ENCODE measurements around the gene TCF7L1.

TCF7L1 gene

DNA sequence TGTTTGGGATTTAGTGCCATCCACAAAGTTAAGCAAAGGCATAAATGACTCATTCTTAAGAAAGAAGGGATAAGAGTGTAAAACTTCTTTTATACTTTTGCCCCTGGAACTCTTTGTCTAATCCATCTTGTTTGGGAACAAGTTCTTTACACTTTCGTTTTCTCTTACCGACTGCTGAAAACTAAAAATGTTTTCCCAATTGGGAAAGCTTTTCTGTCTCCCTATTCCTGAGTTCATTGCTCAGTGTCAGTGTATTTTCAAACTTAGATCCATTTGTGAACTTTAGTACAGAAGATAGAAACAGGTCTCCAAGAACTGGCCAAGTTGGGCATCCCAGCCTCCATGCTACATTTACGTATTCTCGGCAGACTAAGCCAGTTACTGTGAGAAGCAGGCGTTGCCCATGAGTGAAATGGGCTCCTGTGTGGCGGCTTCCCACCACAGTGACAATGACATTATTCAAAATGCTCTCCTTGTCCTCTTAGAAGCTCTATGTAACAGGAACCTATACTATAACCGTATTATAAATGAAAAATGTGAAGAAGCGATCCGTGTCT lies 142.9 kb downstream of the TCF7L1 start:
- TF ChIP-seq, protein P1, sequence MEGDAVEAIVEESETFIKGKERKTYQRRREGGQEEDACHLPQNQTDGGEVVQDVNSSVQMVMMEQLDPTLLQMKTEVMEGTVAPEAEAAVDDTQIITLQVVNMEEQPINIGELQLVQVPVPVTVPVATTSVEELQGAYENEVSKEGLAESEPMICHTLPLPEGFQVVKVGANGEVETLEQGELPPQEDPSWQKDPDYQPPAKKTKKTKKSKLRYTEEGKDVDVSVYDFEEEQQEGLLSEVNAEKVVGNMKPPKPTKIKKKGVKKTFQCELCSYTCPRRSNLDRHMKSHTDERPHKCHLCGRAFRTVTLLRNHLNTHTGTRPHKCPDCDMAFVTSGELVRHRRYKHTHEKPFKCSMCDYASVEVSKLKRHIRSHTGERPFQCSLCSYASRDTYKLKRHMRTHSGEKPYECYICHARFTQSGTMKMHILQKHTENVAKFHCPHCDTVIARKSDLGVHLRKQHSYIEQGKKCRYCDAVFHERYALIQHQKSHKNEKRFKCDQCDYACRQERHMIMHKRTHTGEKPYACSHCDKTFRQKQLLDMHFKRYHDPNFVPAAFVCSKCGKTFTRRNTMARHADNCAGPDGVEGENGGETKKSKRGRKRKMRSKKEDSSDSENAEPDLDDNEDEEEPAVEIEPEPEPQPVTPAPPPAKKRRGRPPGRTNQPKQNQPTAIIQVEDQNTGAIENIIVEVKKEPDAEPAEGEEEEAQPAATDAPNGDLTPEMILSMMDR (IDR thresholded peaks at IDR 0.05) = no peak
- DNase-seq = no peak
- Histone ChIP-seq H3K36me3 (no peaks in the 10 kb centered on the region), H3K4me1 (peaks cover 0 to 37% (median 31%) of the 10 kb centered on the region in 4 donors), H3K27me3 (no peaks in the 10 kb centered on the region), H3K9me3 (no peaks in the 10 kb centered on the region), H3K4me3 (peak overlapping the region; percentile 32 to 39), H3K27ac (peak overlapping the region; percentile 68 to 80)
- intact Hi-C loops (cut with DNase I; ENCODE audit: low total_unique reads) = no loop called here

DNA sequence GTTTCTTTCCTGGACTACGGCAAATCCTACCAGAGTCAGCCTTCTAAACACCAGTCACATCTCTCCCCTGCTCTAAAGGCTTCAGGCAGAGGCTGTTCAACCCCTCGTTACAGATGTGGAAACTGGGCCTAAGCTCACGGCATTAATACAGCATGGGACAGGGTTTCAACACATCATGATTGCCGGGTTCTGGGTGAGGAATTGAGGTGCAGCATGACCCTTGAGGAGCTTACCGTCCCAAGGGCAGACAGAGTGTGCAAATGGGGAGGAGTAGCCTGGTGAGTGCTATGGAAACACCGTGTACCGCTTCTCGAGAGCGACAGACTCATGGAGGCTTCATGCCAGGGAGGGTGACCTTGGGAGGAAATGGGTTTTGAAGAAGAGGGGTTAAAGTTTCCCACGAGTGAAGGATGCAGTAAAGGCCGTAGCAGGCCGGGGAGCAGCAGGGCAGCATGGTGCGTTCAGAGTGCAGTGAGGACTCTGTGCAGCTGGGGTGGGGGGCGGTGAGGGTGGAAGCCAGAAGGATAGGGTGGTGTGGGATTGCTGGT lies 143.5 kb downstream of the TCF7L1 start:
- DNase-seq = no peak
- Histone ChIP-seq H3K27me3 (no peaks in the 10 kb centered on the region), H3K9me3 (no peaks in the 10 kb centered on the region), H3K4me1 (peaks cover 0 to 37% (median 31%) of the 10 kb centered on the region in 4 donors), H3K4me3 (peak overlapping the region; percentile 32 to 39), H3K27ac (peak overlapping the region; percentile 68 to 80), H3K36me3 (no peaks in the 10 kb centered on the region)
- TF ChIP-seq, protein P1 (IDR thresholded peaks at IDR 0.05) = no peak
- intact Hi-C loops (cut with DNase I; ENCODE audit: low total_unique reads) = no loop called here

DNA sequence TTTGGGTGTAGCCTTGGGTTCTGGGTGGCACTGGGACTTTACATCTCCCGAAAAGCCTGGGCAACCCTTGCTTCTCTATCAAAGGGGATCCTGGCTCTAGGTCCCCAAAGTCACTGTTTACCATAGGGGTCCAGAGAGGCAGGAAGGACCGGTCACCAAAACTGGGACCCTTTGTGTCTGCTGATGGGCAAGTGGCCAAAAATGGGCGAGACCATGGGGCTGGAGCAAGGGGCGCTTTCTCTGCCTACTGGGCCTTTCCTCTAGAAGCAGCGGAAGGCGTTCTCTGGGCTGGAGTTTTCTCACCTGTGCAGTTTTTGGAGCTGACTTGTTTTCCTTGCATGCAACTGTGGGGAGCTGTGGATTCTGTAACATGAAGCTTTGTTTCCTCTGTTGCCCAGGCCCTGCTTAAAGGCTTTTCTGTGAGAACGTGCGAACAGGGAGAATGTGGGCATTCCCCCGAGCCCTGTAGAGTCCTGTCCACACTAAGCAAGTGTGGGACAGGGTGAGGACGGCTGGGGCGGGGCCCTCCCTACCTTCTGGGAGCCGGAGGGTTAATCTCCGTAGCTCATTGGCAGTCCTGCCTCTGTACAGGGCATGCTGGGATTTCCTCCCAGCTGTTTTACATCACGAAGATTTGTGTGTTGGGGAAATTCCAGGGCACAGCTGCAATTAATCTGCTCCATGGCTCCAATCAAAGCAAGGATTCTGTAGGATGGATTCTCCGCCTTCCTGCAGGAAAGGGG lies 144.4 kb downstream of the TCF7L1 start:
- Histone ChIP-seq H3K9me3 (no peaks in the 10 kb centered on the region), H3K4me1 (peaks cover 0 to 37% (median 31%) of the 10 kb centered on the region in 4 donors), H3K27ac (peak overlapping the region; percentile 68 to 80), H3K36me3 (no peaks in the 10 kb centered on the region), H3K27me3 (no peaks in the 10 kb centered on the region), H3K4me3 (peak overlapping the region; percentile 6 to 7)
- no peak for DNase-seq
- TF ChIP-seq, protein P1 (IDR thresholded peaks at IDR 0.05) = no peak
- intact Hi-C loops (cut with DNase I; ENCODE audit: low total_unique reads) = no loop called here

DNA sequence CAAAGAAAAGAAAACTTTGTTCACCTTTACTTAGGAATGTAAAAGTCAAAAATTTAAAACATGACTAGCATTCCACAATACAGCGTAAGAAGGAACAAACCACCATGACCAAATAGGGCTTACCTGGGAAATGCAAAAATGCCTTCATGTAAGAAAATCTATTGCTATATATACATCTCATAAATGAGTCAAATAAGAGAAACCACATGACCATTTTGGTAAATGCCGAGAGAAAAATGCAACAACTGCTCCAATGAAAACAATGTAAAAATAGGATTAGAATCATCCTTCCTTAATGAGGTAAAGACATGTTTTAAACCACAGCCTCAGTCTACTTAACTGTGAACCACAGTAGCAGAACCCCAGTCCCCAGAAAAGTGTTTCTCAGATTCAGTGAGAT lies 145.2 kb downstream of the TCF7L1 start:
- Histone ChIP-seq H3K27ac (peak overlapping the region; percentile 68 to 80), H3K36me3 (peaks cover 0 to 2% (median 0%) of the 10 kb centered on the region in 3 donors), H3K4me3 (peak overlapping the region; percentile 6 to 7), H3K4me1 (peaks cover 0 to 37% (median 31%) of the 10 kb centered on the region in 4 donors), H3K9me3 (no peaks in the 10 kb centered on the region), H3K27me3 (no peaks in the 10 kb centered on the region)
- DNase-seq = no peak
- TF ChIP-seq, protein P1 (IDR thresholded peaks at IDR 0.05) = no peak
- intact Hi-C loops (cut with DNase I; ENCODE audit: low total_unique reads) = no loop called here

DNA sequence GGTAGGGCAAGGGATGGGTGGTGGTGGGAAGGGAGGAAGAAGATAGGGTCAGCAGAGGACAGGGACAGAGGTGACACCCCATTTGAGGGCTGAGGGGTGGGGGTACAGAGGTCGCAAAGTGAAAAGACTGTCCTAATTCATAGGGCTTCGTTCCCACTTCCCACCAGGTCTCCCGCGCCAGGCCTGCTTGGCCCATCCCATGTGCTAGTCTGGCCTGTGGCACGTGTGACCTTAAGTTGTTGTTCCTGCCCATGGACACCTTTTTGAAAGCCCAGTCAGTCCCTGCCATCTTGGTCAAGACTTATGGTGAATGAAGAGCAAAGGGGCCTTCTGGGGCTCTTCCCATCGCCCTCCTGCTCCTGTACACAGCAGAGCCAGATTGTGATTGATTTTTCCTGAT lies 148.4 kb downstream of the TCF7L1 start:
- H3K9me3 ChIP-seq = no peaks in the 10 kb centered on the region
- H3K27me3 ChIP-seq = no peaks in the 10 kb centered on the region
- no peak for DNase-seq
- no peak overlapping the region for H3K4me3 ChIP-seq
- H3K36me3 ChIP-seq = peaks cover 0 to 22% (median 10%) of the 10 kb centered on the region in 3 donors
- H3K27ac ChIP-seq = no peak overlapping the region
- intact Hi-C loops (cut with DNase I; ENCODE audit: low total_unique reads) = no loop called here
- TF ChIP-seq, protein P1 (IDR thresholded peaks at IDR 0.05) = no peak
- peaks cover 0 to 31% (median 24%) of the 10 kb centered on the region in 4 donors for H3K4me1 ChIP-seq

Data from tibial artery (tissue), 4 donors.